Testis (tissue), 3 donors: ENCODE results near the gene MIER2. TPM values are rescaled to one million over a fixed set of nuclear protein-coding genes. Genes with fewer than 3 reads are reported as not detected.

Experiments
- DNase-seq: peaks from one replicate; pipeline ENCODE4 v3.0.0-alpha.2; 2019
- H3K27ac ChIP-seq, 2 donors: fragments of 200-600 bp; sonication (generic); one replicate each; pipeline ENCODE4 v1.5.1; 2019
- H3K27me3 ChIP-seq: fragments of 200-600 bp; sonication (generic); one replicate; pipeline ENCODE4 v1.5.1; 2019
- H3K36me3 ChIP-seq: fragments of 200-600 bp; sonication (generic); one replicate; pipeline ENCODE4 v1.5.1; 2017; ENCODE audit warnings: low read depth; ENCODE audit errors: missing control alignments
- H3K4me1 ChIP-seq: fragments of 200-600 bp; sonication (generic); one replicate; pipeline ENCODE4 v1.5.1; 2019
- H3K4me3 ChIP-seq, 2 donors: fragments of 200-600 bp; sonication (generic); one replicate each; pipeline ENCODE4 v1.5.1; 2017 to 2019
- H3K9me3 ChIP-seq: fragments of 200-600 bp; sonication (generic); one replicate; pipeline ENCODE4 v1.5.1; 2017
- CTCF ChIP-seq, 3 experiments: fragments of 450-650 bp in 2 of 3; fragments of 200-600 bp in 1 of 3; sonication (generic) in 1 of 3; IDR thresholded peaks; one replicate each; pipeline ENCODE4 v1.5.1; 2016 to 2019; ENCODE audit warnings: antibody characterized with exemption in 3 of 3, mild to moderate bottlenecking in 2 of 3, moderate library complexity in 1 of 3
- POLR2A ChIP-seq: fragments of 450-650 bp; IDR thresholded peaks from one replicate; pipeline ENCODE4 v1.6.1; 2017; ENCODE audit warnings: antibody characterized with exemption, mild to moderate bottlenecking, moderate library complexity
- WGBS, 2 donors: methylation state at CpG; one replicate each; pipeline ENCODE4 v1.1.5; 2018; 5-methylcytosine and 5-hydroxymethylcytosine counted together
- intact Hi-C: fragments of 100-400 bp; cut with DNase I; formaldehyde crosslinking; loops from one replicate; pipeline ENCODE4 v1.15.1; 2023; ENCODE audit warnings: low total_unique reads
- polyA plus RNA-seq: library from polyadenylated mRNA; stranded (reverse); fragments of 350-450 nt; fragmentation: Illumina TruSeq; extraction: RNeasy Lipid Tissue Mini Kit (QIAGEN cat#74804); gene quantifications from one replicate; pipeline ENCODE4 v1.2.3, GENCODE V29; 2014; ENCODE audit warnings: low read depth, low replicate concordance; ENCODE audit not compliant: insufficient read depth
- total RNA-seq, 2 donors: library from RNA; depleted of rRNA; stranded (reverse); fragments of >200 nt; gene quantifications; one replicate each; pipeline ENCODE4 v1.2.3, GENCODE V29; 2016

Gene MIER2
- total and polyA plus RNA-seq, 3 donors from 2014 or later: 47.6 to 64.0 (median 54.6) TPM

GRCh38 chr19:390386-391206 is 46.0 kb upstream of the MIER2 start:
- H3K27ac ChIP-seq: no peak overlapping the region

GRCh38 chr19:389935-390289 is 45.3 kb upstream of the MIER2 start:
- TF ChIP-seq CTCF (IDR thresholded peaks at IDR 0.05) (no peak), POLR2A (no peak)
- no peak for DNase-seq
- H3K9me3 ChIP-seq: no peaks in the 10 kb centered on the region
- intact Hi-C loops: no loop called here
- WGBS, 2 donors: 82 to 87% methylated on average over 11 to 12 of the region's 12 CpGs
- H3K4me1 ChIP-seq: no peaks in the 10 kb centered on the region
- no peak overlapping the region for H3K27ac ChIP-seq
- no peak overlapping the region for H3K4me3 ChIP-seq
- no peaks in the 10 kb centered on the region for H3K27me3 ChIP-seq
- H3K36me3 ChIP-seq: no peaks in the 10 kb centered on the region

More at GRCh38 chr19:390386-391206, 46.0 kb upstream of the MIER2 start:
- TF ChIP-seq POLR2A: no peak
- no peak for TF ChIP-seq CTCF (IDR thresholded peaks at IDR 0.05)
- Histone ChIP-seq H3K27me3 (no peaks in the 10 kb centered on the region), H3K9me3 (no peaks in the 10 kb centered on the region), H3K4me3 (no peak overlapping the region), H3K4me1 (no peaks in the 10 kb centered on the region), H3K36me3 (no peaks in the 10 kb centered on the region)
- intact Hi-C loops: no loop called here
- WGBS, 2 donors: 81 to 86% methylated on average over 5 to 30 of the region's 30 CpGs
- no peak for DNase-seq

GRCh38 chr19:389255-389934 is 44.8 kb upstream of the MIER2 start:
- Histone ChIP-seq H3K4me3 (no peak overlapping the region), H3K4me1 (no peaks in the 10 kb centered on the region), H3K36me3 (no peaks in the 10 kb centered on the region), H3K27ac (no peak overlapping the region), H3K27me3 (no peaks in the 10 kb centered on the region), H3K9me3 (no peaks in the 10 kb centered on the region)
- DNase-seq: no peak
- TF ChIP-seq POLR2A (no peak), CTCF (IDR thresholded peaks at IDR 0.05) (no peak)
- WGBS, 2 donors: 75% methylated on average over 20 to 21 of the region's 21 CpGs
- intact Hi-C loops: no loop called here

GRCh38 chr19:388691-389090 is 44.1 kb upstream of the MIER2 start:
- no peak for DNase-seq
- no peak overlapping the region for H3K4me3 ChIP-seq
- no peaks in the 10 kb centered on the region for H3K36me3 ChIP-seq
- TF ChIP-seq POLR2A (no peak), CTCF (IDR thresholded peaks at IDR 0.05) (no peak)
- no peaks in the 10 kb centered on the region for H3K9me3 ChIP-seq
- no peaks in the 10 kb centered on the region for H3K27me3 ChIP-seq
- WGBS, 2 donors: 78 to 85% methylated on average over 17 of the region's 17 CpGs
- intact Hi-C loops: no loop called here
- no peaks in the 10 kb centered on the region for H3K4me1 ChIP-seq
- H3K27ac ChIP-seq: no peak overlapping the region
